Thymus (tissue), 11 donors: ENCODE measurements around the gene VPS39. TPM values are rescaled to one million over a fixed set of nuclear protein-coding genes. Genes with fewer than 3 reads are reported as not detected.

Source experiments
- DNase-seq, 9 donors: peaks; one replicate each; pipeline ENCODE4 v3.0.0-alpha.2; 2013; ENCODE audit warnings: low spot score in 9 of 9, low read depth in 6 of 9, missing footprints in 1 of 9
- H3K27ac ChIP-seq, 2 donors: one replicate each; pipeline ENCODE4 v1.5.1; 2013; ENCODE audit warnings: control low read depth in 1 of 2, low read depth in 1 of 2, low read length in 1 of 2, mild to moderate bottlenecking in 1 of 2, moderate library complexity in 1 of 2
- H3K27me3 ChIP-seq, 2 donors: one replicate each; pipeline ENCODE4 v1.5.1; 2013; ENCODE audit warnings: low read length in 1 of 2; ENCODE audit not compliant: control insufficient read depth in 2 of 2, insufficient read depth in 1 of 2
- H3K36me3 ChIP-seq, 2 donors: one replicate each; pipeline ENCODE4 v1.5.1; 2013; ENCODE audit warnings: low read length in 1 of 2, mild to moderate bottlenecking in 1 of 2, moderate library complexity in 1 of 2; ENCODE audit not compliant: control insufficient read depth in 2 of 2, insufficient read depth in 2 of 2
- H3K4me1 ChIP-seq, 2 donors: one replicate each; pipeline ENCODE4 v1.5.1; 2013; ENCODE audit warnings: low read length in 2 of 2; ENCODE audit not compliant: control insufficient read depth in 2 of 2, insufficient read depth in 2 of 2
- H3K4me3 ChIP-seq, 2 donors: one replicate each; pipeline ENCODE4 v1.5.1; 2013; ENCODE audit warnings: low read length in 2 of 2, control low read depth in 1 of 2, mild to moderate bottlenecking in 1 of 2
- H3K9me3 ChIP-seq, 2 donors: one replicate each; pipeline ENCODE4 v1.5.1; 2013; ENCODE audit warnings: low read length in 1 of 2, mild to moderate bottlenecking in 1 of 2; ENCODE audit not compliant: control insufficient read depth in 2 of 2, insufficient read depth in 1 of 2
- WGBS: extraction: QIAGEN DNeasy Blood & Tissue Kit; methylation state at CpG from one replicate; pipeline ENCODE4 v1.1.7; 2013; 5-methylcytosine and 5-hydroxymethylcytosine counted together
- polyA plus RNA-seq: library from polyadenylated mRNA; stranded (reverse); fragments of 200-250 nt; gene quantifications from one replicate; pipeline ENCODE4 v1.2.3, GENCODE V29; 2013
- total RNA-seq: library from RNA; stranded (reverse); fragments of 120-200 nt; gene quantifications from one replicate; pipeline ENCODE4 v1.2.4, GENCODE V29; 2013
- donor health status: healthy.

VPS39 gene
- total and polyA plus RNA-seq, 2 donors, result 31.5 to 53.1 TPM

DNA sequence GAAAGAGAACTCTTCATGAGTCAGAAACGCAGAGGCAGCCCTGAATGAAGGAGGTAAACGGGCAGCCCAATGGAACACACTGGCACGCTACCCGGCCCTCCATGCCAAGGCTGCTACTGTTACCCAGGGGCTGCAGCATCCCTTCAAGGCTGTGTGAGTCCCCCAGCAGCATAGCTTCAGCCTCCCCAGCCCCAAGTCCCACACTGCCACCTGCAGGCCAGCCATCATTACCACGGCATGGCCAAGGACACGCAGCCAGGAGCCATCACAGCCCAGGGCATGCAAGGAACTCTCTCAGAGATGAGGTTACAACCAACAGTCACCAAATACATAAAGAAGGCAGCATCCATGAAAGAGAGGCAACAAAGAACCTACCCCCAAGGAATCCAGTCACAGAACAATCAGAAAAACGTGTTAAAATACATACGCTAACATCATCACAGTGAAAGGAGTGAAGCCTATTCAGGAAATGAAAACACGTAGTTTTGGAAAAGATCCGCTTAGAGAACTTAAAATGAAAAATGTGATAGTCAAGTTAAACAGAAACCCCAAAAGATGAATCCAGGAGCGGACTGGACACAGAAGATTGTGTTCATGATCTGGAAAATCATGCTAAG lies 74.1 kb downstream of the VPS39 start:
- Histone ChIP-seq H3K27ac (no peak overlapping the region), H3K4me1 (peaks cover 0 to 31% of the 10 kb centered on the region in 2 donors), H3K27me3 (no peaks in the 10 kb centered on the region), H3K36me3 (no peaks in the 10 kb centered on the region), H3K4me3 (no peak overlapping the region), H3K9me3 (no peaks in the 10 kb centered on the region)
- 79% methylated on average over 11 of the region's 11 CpGs for WGBS
- peak in 5 of 9 donors; percentile 23 to 62 (median 34) for DNase-seq

DNA sequence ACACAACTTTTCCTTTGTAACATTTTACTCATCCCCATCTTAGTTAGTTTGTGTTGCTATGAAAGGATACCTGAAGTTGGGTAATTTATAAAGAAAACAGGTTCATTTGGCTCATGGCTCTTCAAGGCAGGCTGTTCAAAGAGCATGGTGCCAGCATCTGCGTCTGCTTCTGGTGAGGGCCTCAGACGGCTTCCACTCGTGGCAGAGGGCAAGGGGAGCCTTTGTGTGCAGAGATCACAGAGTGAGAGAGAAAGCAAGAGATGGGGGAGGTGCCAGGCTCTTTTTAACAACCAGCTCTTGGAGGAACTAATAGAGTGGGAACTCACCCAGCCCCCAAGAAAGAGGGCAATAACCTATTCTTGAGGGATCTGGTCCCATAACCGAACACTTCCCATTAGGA lies 74.7 kb downstream of the VPS39 start:
- Histone ChIP-seq H3K4me3 (no peak overlapping the region), H3K4me1 (peaks cover 0 to 31% of the 10 kb centered on the region in 2 donors), H3K27ac (no peak overlapping the region), H3K36me3 (no peaks in the 10 kb centered on the region), H3K9me3 (no peaks in the 10 kb centered on the region), H3K27me3 (no peaks in the 10 kb centered on the region)
- 93% methylated on average over 4 of the region's 4 CpGs for WGBS
- DNase-seq, result no peak

DNA sequence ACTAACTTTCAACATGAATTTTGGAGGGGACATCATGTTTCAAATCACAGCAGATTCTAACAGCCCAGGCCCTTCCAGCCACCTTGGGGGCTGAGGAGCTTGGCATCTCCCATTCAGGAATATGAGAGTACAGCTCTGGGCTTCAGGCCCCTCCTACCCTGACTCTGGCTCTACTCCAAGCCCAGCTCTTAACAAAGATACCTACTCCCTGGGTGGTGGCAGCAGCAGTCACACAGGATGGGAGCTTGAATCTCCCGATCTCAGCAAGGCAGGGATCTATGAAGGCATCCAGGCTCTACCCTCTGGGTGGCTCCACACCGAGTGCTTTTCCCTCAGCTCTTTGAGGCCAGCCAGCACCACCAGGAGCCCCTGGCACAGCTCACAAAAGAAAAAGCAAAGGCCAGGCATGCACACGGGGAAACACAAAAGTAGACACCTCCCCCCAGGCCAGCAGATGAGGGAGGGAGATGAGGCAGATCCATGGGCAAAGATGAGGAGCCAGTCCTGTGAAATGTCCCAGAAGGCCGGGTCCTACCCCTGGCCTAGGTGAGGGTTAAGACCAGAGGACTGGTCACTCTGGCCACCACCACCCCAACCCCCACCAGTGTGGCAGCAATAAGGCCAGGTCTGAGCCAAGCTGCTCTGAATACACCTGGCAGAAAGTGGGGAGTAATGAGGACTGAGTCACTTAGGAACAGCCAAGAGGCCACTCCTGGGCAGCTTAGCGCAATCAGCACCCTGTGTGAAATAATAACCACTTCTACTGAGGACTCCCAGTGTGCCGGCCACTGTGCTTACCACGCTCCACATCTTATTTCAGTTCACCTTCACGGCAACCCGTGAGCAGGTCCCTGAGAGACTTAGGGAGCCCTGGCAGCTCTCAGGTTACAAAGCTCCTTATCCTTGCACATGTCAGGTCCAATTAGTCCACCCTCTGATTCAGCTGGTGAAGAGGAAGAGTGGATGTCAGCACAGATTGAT lies 76.0 kb downstream of the VPS39 start:
- H3K36me3 ChIP-seq, result no peaks in the 10 kb centered on the region
- peaks cover 0 to 31% of the 10 kb centered on the region in 2 donors for H3K4me1 ChIP-seq
- H3K9me3 ChIP-seq, result no peaks in the 10 kb centered on the region
- H3K27me3 ChIP-seq, result no peaks in the 10 kb centered on the region
- WGBS, result 96% methylated on average over 9 of the region's 9 CpGs
- H3K4me3 ChIP-seq, result no peak overlapping the region
- peak overlapping the region in 1 of 2 donors; percentile 12 for H3K27ac ChIP-seq
- no peak for DNase-seq

- Histone ChIP-seq H3K9me3 (no peaks in the 10 kb centered on the region), H3K36me3 (no peaks in the 10 kb centered on the region), H3K27ac (peak overlapping the region in 1 of 2 donors; percentile 53), H3K4me3 (no peak overlapping the region), H3K27me3 (no peaks in the 10 kb centered on the region), H3K4me1 (peaks cover 0 to 31% of the 10 kb centered on the region in 2 donors)
- no peak for DNase-seq
- WGBS, result 83% methylated on average over 1 of the region's 1 CpG
Observed at GRCh38 chr15:42131006-42131405, 77.1 kb downstream of the VPS39 start.

DNA sequence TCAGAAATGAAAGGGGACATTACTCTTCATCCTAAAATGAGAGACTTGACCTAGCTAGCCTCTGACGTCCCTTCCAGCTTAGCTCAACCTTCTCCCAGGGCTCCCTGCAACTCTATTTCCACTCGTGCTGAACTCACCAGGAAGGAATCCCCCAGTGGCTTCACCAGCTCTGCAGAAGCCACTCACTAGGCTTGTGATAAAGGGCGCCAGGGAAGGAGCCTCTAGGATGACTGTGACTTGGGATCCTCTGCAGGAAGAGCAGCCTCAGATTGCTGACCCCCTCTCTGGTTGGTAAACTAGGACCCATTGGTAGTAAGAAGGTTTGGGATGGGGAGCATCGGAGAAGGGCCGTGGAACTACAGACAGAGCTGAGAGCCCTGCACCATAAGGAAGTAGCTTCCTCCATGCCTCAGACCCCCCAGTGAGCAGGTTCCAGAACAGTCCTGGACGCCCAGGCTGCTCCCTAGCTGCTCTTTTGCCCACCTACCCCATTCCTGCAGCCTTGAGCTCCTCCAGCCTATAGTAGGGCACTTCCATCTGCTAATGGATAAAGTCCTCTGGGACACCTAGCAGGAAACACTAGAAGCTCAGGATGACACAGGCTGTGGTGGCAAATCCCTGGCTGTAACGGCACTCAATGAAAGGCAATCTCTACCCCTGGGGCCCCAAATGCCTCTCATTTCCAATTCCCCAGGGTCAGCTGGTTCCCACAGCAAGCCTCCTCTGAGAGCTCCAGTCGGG lies 77.7 kb downstream of the VPS39 start:
- no peaks in the 10 kb centered on the region for H3K36me3 ChIP-seq
- whole genome bisulfite sequencing, result 91% methylated on average over 8 of the region's 8 CpGs
- peak overlapping the region in 1 of 2 donors; percentile 53 for H3K27ac ChIP-seq
- H3K27me3 ChIP-seq, result no peaks in the 10 kb centered on the region
- no peak for DNase-seq
- H3K4me1 ChIP-seq, result peaks cover 0 to 31% of the 10 kb centered on the region in 2 donors
- H3K4me3 ChIP-seq, result no peak overlapping the region
- no peaks in the 10 kb centered on the region for H3K9me3 ChIP-seq

GRCh38 chr15:42129364-42129763 lies 78.7 kb downstream of the VPS39 start:
- no peak for DNase-seq
- Histone ChIP-seq H3K27me3 (no peaks in the 10 kb centered on the region), H3K4me3 (no peak overlapping the region), H3K27ac (no peak overlapping the region), H3K4me1 (peaks cover 0 to 31% of the 10 kb centered on the region in 2 donors), H3K9me3 (no peaks in the 10 kb centered on the region), H3K36me3 (no peaks in the 10 kb centered on the region)
- 97% methylated on average over 2 of the region's 2 CpGs for WGBS

DNA sequence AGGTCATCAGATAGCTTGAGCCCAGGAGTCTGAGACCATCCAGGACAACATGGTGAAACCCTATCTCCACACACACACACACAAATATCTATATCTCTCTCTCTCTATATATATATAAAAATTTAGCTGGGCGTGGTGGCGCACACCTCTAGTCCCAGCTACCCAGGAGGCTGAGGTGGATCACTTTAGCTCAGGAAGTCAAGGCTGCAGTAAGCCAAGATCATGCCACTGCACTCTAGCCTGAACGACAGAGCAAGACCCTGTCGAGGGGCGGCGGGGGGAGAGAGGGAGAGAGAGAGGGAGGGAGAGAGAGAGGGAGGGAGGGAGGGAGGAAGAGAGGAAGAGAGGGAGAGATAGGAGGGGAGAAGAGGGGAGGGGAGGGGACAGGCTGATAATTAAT lies 79.6 kb downstream of the VPS39 start:
- WGBS, result 89% methylated on average over 6 of the region's 6 CpGs
- Histone ChIP-seq H3K9me3 (no peaks in the 10 kb centered on the region), H3K27me3 (no peaks in the 10 kb centered on the region), H3K4me1 (peaks cover 0 to 27% of the 10 kb centered on the region in 2 donors), H3K36me3 (no peaks in the 10 kb centered on the region), H3K4me3 (no peak overlapping the region), H3K27ac (no peak overlapping the region)
- no peak for DNase-seq

- Histone ChIP-seq H3K4me1 (peaks cover 0 to 23% of the 10 kb centered on the region in 2 donors), H3K27me3 (no peaks in the 10 kb centered on the region), H3K27ac (no peak overlapping the region), H3K9me3 (no peaks in the 10 kb centered on the region), H3K4me3 (no peak overlapping the region), H3K36me3 (no peaks in the 10 kb centered on the region)
- 98% methylated on average over 3 of the region's 3 CpGs for WGBS
- no peak for DNase-seq
Observed at GRCh38 chr15:42123546-42123945, 84.6 kb downstream of the VPS39 start.
